Pancreas (tissue), 10 donors: ENCODE measurements around the gene RND3. TPM values are rescaled to one million over a fixed set of nuclear protein-coding genes. Genes with fewer than 3 reads are reported as not detected.

Experiments used
- ATAC-seq, 4 donors: fragments of 200-7000 bp; cut with Tn5 transposase; one replicate each; pipeline versions ENCODE4 v1.8.0 to v1.9.1; 2020; ENCODE audit warnings: mild to moderate bottlenecking in 4 of 4, moderate library complexity in 4 of 4
- DNase-seq, 6 donors: peaks; one replicate each; pipeline ENCODE4 v3.0.0-alpha.2; 2020
- FAIRE-seq: peaks from 2 replicates; lab custom pipeline; 2012; peaks lifted over from hg19 to GRCh38; lab: Jason Lieb, UNC
- H3K27ac ChIP-seq, 4 donors: fragments of 200-600 bp; sonication (generic); 1 replicate in 3 of 4; 2 replicates in 1 of 4; pipeline versions ENCODE4 v1.5.0 to v1.8.0; 2020
- H3K27me3 ChIP-seq, 4 donors: fragments of 200-600 bp; one replicate each; pipeline ENCODE4 v1.8.0; 2021
- H3K36me3 ChIP-seq, 3 donors: fragments of 200-600 bp; sonication (generic) in 1 of 3; one replicate each; pipeline versions ENCODE4 v1.5.0 to v1.8.0; 2020 to 2021
- H3K4me1 ChIP-seq, 3 donors: fragments of 200-600 bp; one replicate each; pipeline ENCODE4 v1.8.0; 2021
- H3K4me3 ChIP-seq, 4 donors: fragments of 200-600 bp; sonication (generic) in 2 of 4; one replicate each; pipeline versions ENCODE4 v1.5.0 to v1.8.0; 2020 to 2021
- H3K9me3 ChIP-seq, 4 donors: fragments of 200-600 bp; one replicate each; pipeline ENCODE4 v1.8.0; 2021
- WGBS, 2 donors: extraction: QIAGEN DNeasy Blood & Tissue Kit; methylation state at CpG; one replicate each; pipeline ENCODE4 v1.1.7; 2013; 5-methylcytosine and 5-hydroxymethylcytosine counted together
- intact Hi-C, 3 donors: fragments of 100-400 bp; cut with DNase I; formaldehyde crosslinking; loops; one replicate each; pipeline versions ENCODE4 v1.11.1 to v1.14.2; 2022
- polyA plus RNA-seq, 2 donors: library from polyadenylated mRNA; stranded (reverse); fragments of 200-250 nt; gene quantifications; one replicate each; pipeline ENCODE4 v1.2.3, GENCODE V29; 2013
- total RNA-seq, 6 donors: library from RNA; stranded (reverse); fragmentation: NEBNext Ultra II Directional in 4 of 6; extraction: Animal tissue kit (Norgen Biotek cat#: 25700) in 4 of 6; gene quantifications; one replicate each; pipeline versions ENCODE4 v1.2.1 to v1.2.4, GENCODE V29; 2021 to 2023
- TF ChIP-seq, protein P1 (sequence below), 4 donors: fragments of 200-600 bp; sonication (generic) in 3 of 4; IDR thresholded peaks; one replicate each; pipeline versions ENCODE4 v1.5.0 to v1.8.0; 2021; ENCODE audit warnings: antibody characterized with exemption in 4 of 4
- donor health status: healthy with polysubstance abuse.
- donor health status: DM: no; HTN: no; CAD: no; lungs with moderate emphysema.
- donor health status: DM: no; HTN: no; CAD: no.
- donor health status: control.
- donor health status: control.
- donor health status: Bipolar disorder and iron deficiency.
- donor health status: DM: yes; HTN: yes; CAD: no.
- donor health status: DM: no; HTN: no; CAD: no.
- donor health status: DM: no; HTN: no; CAD: no.
- donor health status: DM: yes; HTN: yes; CAD: no.

Gene RND3
- total and polyA plus RNA-seq, 8 donors: 3.9 to 9.8 (median 4.7) TPM

DNA sequence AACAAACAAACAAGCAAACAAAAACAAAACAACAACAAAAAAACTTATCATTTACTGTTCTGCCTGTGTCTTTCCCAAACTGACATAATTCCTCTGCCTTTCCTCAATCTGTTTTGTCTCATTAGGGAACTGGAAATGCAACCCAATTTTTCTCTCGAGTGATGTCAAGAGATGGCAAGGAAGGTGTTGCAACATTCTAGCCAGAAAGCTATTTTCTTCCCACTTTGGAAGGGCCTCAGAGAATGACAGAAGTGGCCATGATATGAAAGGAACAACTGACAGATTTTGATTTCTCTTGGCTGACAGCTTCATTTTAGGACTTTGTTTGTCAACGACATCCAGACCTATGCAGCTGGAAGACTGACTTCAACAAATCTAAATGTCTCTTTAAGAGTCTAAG lies 24.7 kb downstream of the RND3 start:
- Histone ChIP-seq H3K36me3 (no peaks in the 10 kb centered on the region), H3K4me1 (no peaks in the 10 kb centered on the region), H3K4me3 (no peak overlapping the region), H3K27ac (no peak overlapping the region), H3K27me3 (no peaks in the 10 kb centered on the region), H3K9me3 (no peaks in the 10 kb centered on the region)
- WGBS, 2 donors: 57 to 61% methylated on average over 2 of the region's 2 CpGs
- no peak for FAIRE-seq
- intact Hi-C loops: no loop called here
- no peak for DNase-seq
- TF ChIP-seq, protein P1, sequence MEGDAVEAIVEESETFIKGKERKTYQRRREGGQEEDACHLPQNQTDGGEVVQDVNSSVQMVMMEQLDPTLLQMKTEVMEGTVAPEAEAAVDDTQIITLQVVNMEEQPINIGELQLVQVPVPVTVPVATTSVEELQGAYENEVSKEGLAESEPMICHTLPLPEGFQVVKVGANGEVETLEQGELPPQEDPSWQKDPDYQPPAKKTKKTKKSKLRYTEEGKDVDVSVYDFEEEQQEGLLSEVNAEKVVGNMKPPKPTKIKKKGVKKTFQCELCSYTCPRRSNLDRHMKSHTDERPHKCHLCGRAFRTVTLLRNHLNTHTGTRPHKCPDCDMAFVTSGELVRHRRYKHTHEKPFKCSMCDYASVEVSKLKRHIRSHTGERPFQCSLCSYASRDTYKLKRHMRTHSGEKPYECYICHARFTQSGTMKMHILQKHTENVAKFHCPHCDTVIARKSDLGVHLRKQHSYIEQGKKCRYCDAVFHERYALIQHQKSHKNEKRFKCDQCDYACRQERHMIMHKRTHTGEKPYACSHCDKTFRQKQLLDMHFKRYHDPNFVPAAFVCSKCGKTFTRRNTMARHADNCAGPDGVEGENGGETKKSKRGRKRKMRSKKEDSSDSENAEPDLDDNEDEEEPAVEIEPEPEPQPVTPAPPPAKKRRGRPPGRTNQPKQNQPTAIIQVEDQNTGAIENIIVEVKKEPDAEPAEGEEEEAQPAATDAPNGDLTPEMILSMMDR (IDR thresholded peaks at IDR 0.05): no peak
- ATAC-seq: no peak

DNA sequence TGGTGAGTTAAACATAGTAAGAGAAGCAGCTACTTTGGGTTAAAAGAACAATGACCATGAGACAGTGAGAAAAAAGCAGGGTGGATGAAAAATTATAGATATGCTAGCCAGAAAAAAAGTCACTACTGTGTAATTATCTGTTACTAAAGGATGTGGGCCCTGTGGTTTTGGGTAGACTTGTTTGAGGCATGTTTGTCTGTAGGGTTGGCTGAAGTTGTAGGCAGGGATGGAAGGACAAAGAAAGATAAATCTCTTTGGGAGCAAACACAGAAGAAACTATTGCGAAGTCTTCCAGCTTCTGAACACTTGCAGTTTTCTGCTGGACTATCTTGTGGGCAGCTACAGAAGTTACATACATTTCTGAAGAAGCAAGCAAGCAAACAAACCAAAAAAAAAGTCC lies 28.2 kb downstream of the RND3 start:
- no peak overlapping the region for H3K27ac ChIP-seq
- no peak for ATAC-seq
- FAIRE-seq: no peak
- H3K9me3 ChIP-seq: no peaks in the 10 kb centered on the region
- no peak overlapping the region for H3K4me3 ChIP-seq
- TF ChIP-seq, protein P1 (IDR thresholded peaks at IDR 0.05): no peak
- no peaks in the 10 kb centered on the region for H3K36me3 ChIP-seq
- intact Hi-C loops: no loop called here
- 91 to 96% methylated on average over 1 of the region's 1 CpG for WGBS, 2 donors
- no peaks in the 10 kb centered on the region for H3K27me3 ChIP-seq
- no peaks in the 10 kb centered on the region for H3K4me1 ChIP-seq
- DNase-seq: no peak

DNA sequence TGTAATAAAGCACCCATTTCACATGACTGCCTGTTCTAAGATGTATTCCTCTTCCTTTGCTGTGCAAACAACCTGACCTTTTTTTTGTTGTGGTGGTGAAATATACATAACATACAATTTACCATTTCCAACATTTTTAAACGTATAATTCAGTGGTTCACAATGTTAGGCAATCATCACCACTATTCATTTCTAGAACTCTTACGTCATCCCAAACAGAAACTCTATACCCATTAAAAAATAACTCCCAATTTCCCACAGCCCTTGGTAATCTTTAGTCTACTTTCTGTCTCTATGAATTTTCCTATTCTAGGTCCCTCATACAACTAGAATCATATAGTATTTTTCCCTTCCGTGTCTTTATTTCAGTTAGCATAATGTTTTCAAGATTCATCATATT lies 36.7 kb downstream of the RND3 start:
- FAIRE-seq (no peak), ATAC-seq (no peak), DNase-seq (no peak)
- Histone ChIP-seq H3K9me3 (no peaks in the 10 kb centered on the region), H3K27ac (no peak overlapping the region), H3K36me3 (no peaks in the 10 kb centered on the region), H3K4me1 (no peaks in the 10 kb centered on the region), H3K4me3 (no peak overlapping the region), H3K27me3 (no peaks in the 10 kb centered on the region)
- WGBS, 2 donors: 70 to 79% methylated on average over 3 of the region's 3 CpGs
- intact Hi-C loops: no loop called here
- TF ChIP-seq, protein P1 (IDR thresholded peaks at IDR 0.05): no peak

DNA sequence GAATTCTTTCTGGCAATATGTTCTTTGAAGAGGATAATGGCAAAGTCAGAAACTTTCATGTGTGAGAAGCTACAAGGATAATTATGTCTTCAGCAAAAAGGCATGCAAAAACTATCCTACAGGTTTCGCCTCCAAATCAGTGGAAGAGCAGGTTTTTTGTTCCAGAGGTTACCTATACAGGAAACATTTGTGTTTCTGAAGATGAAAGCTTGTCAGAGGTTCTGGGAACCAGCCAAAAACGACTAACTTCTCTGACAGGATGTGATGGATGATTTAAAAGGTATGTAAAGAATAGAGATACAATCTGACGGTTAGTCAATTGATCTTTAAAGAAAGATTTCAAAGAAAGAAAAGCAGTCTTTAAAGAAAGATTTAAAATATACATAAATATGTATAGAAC lies 37.6 kb downstream of the RND3 start:
- Histone ChIP-seq H3K4me1 (no peaks in the 10 kb centered on the region), H3K36me3 (no peaks in the 10 kb centered on the region), H3K9me3 (no peaks in the 10 kb centered on the region), H3K27me3 (no peaks in the 10 kb centered on the region), H3K27ac (no peak overlapping the region), H3K4me3 (no peak overlapping the region)
- FAIRE-seq (no peak), ATAC-seq (no peak), DNase-seq (no peak)
- WGBS, 2 donors: 10% methylated on average over 3 of the region's 3 CpGs
- intact Hi-C loops: no loop called here
- TF ChIP-seq, protein P1 (IDR thresholded peaks at IDR 0.05): no peak

DNA sequence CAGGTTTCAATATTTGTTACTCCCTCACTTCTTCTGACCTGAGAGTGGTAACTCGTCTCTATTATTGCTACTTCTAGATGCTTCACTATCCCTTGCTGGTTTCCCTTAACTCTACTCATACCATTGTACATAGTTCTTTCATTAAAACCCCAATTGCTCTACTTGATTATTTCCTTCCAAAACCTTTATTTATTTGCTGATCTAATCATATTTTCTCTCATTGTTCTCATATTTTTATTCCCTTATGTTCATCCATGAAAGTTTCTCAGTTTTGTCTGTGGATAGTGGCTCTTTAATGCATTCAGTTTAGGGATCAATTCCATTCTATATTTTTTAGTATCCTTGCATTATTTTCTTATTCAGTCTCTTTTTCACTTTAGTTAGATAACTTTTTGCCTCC lies 42.1 kb downstream of the RND3 start:
- DNase-seq (no peak), FAIRE-seq (no peak), ATAC-seq (no peak)
- no peaks in the 10 kb centered on the region for H3K4me1 ChIP-seq
- no peaks in the 10 kb centered on the region for H3K27me3 ChIP-seq
- H3K27ac ChIP-seq: no peak overlapping the region
- 49 to 78% methylated on average over 1 of the region's 1 CpG for WGBS, 2 donors
- no peaks in the 10 kb centered on the region for H3K9me3 ChIP-seq
- TF ChIP-seq, protein P1 (IDR thresholded peaks at IDR 0.05): no peak
- no peaks in the 10 kb centered on the region for H3K36me3 ChIP-seq
- no peak overlapping the region for H3K4me3 ChIP-seq
- intact Hi-C loops: no loop called here
